SK-N-SH (cell line): ENCODE measurements around the gene ADAMTS6. TPM values are rescaled to one million over a fixed set of nuclear protein-coding genes. Genes with fewer than 3 reads are reported as not detected.

Experiments
- CTCF ChIA-PET: fragments of 300-600, 350-600 bp; formaldehyde crosslinking; extraction: SDS; loops from one replicate; lab custom pipeline; 2021; lab: Yijun Ruan, JAX
- POLR2A ChIA-PET: fragments of 350-600 bp; sonication (Branson Sonifier 250); formaldehyde crosslinking; extraction: SDS; loops from one replicate; lab custom pipeline; 2020; ENCODE audit warnings: antibody characterized with exemption, inconsistent platforms; lab: Yijun Ruan, JAX
- DNase-seq: peaks from one replicate; pipeline ENCODE4 v3.0.0; 2012
- H2AFZ ChIP-seq: fragments of 200-600 bp; sonication (generic); 2 replicates; pipeline ENCODE4 v1.8.1; 2016; ENCODE audit warnings: antibody characterized with exemption, mild to moderate bottlenecking, low read depth
- H3F3A ChIP-seq: fragments of 200-600 bp; sonication (generic); replicated peaks from 2 replicates; pipeline ENCODE3; 2016; ENCODE audit warnings: antibody characterized with exemption, mild to moderate bottlenecking; ENCODE audit not compliant: insufficient read depth
- H3K27ac ChIP-seq, 2 experiments: fragments of 200-500 bp in 1 of 2; fragments of 200-600 bp in 1 of 2; sonication (Bioruptor generic) in 1 of 2; sonication (generic), shearing (Covaris generic) in 1 of 2; 2 replicates each; pipeline versions ENCODE4 v1.5.1 to v1.6.1; 2014 to 2016; ENCODE audit warnings: low read depth in 2 of 2, inconsistent platforms in 1 of 2, low read length in 1 of 2, mild to moderate bottlenecking in 1 of 2, mixed read lengths in 1 of 2
- H3K27me3 ChIP-seq: fragments of 200-600 bp; sonication (generic), shearing (Covaris generic); 2 replicates; pipeline ENCODE4 v1.6.1; 2016; ENCODE audit warnings: mixed run types; ENCODE audit not compliant: insufficient read depth
- H3K36me3 ChIP-seq, 2 experiments: fragments of 200-500 bp in 1 of 2; fragments of 200-600 bp in 1 of 2; sonication (Bioruptor generic) in 1 of 2; sonication (generic) in 1 of 2; replicated peaks in 1 of 2; 2 replicates each; pipeline versions ENCODE3 to v1.5.1; 2014 to 2016; ENCODE audit warnings: low read length in 1 of 2, mild to moderate bottlenecking in 1 of 2; ENCODE audit not compliant: insufficient read depth in 2 of 2, control insufficient read depth in 1 of 2
- H3K4me1 ChIP-seq, 2 experiments: fragments of 200-500 bp in 1 of 2; fragments of 200-600 bp in 1 of 2; sonication (Bioruptor generic) in 1 of 2; sonication (generic), shearing (Covaris generic) in 1 of 2; 2 replicates each; pipeline versions ENCODE4 v1.5.1 to v1.6.1; 2014 to 2016; ENCODE audit warnings: low read depth in 1 of 2, low read length in 1 of 2, mixed run types in 1 of 2; ENCODE audit not compliant: insufficient read depth in 2 of 2, control insufficient read depth in 1 of 2
- H3K4me2 ChIP-seq: fragments of 200-600 bp; sonication (generic), shearing (Covaris generic); 2 replicates; pipeline ENCODE4 v1.6.1; 2017; ENCODE audit warnings: mixed run types
- H3K4me3 ChIP-seq, 2 experiments: fragments of 200-500 bp in 1 of 2; fragments of 200-600 bp in 1 of 2; sonication (Bioruptor generic) in 1 of 2; sonication (generic), shearing (Covaris generic) in 1 of 2; 2 replicates each; pipeline versions ENCODE4 v1.5.1 to v1.8.1; 2014 to 2016; ENCODE audit warnings: low read depth in 2 of 2, inconsistent platforms in 1 of 2, low read length in 1 of 2, mild to moderate bottlenecking in 1 of 2, mixed read lengths in 1 of 2, moderate library complexity in 1 of 2
- H3K79me2 ChIP-seq: fragments of 200-600 bp; sonication (generic); 2 replicates; pipeline ENCODE4 v1.8.1; 2017; ENCODE audit warnings: mild to moderate bottlenecking; ENCODE audit not compliant: insufficient read depth
- H3K9ac ChIP-seq: fragments of 200-600 bp; sonication (generic); 2 replicates; pipeline ENCODE4 v1.6.1; 2017; ENCODE audit warnings: mixed run types
- H3K9me2 ChIP-seq: fragments of 200-600 bp; sonication (generic); 2 replicates; pipeline ENCODE4 v1.6.1; 2017; ENCODE audit warnings: mixed run types
- H3K9me3 ChIP-seq: fragments of 200-600 bp; sonication (generic); 2 replicates; pipeline ENCODE4 v1.6.1; 2017; ENCODE audit warnings: mixed run types, mild to moderate bottlenecking, moderate library complexity
- H4K20me1 ChIP-seq: fragments of 200-600 bp; sonication (generic); 2 replicates; pipeline ENCODE4 v1.6.1; 2017; ENCODE audit warnings: mild to moderate bottlenecking, mixed run types; ENCODE audit not compliant: insufficient read depth
- CHD2 ChIP-seq: fragments of 150-350 bp; IDR thresholded peaks from 2 replicates; pipeline ENCODE4 v1.6.1; 2018; ENCODE audit warnings: low read length; ENCODE audit not compliant: partially characterized antibody
- CTCF ChIP-seq: fragments of 200-600 bp; sonication (generic); IDR thresholded peaks from 2 replicates; pipeline ENCODE4 v1.6.1; 2017; ENCODE audit warnings: antibody characterized with exemption, mild to moderate bottlenecking, moderate library complexity
- ELF1 ChIP-seq: IDR thresholded peaks from 2 replicates; pipeline ENCODE4 v1.4.0; 2012
- EP300 ChIP-seq, 2 experiments: IDR thresholded peaks; 2 replicates each; pipeline versions ENCODE4 v1.4.0 to v1.6.1; 2012; ENCODE audit warnings: borderline replicate concordance in 1 of 2, low read depth in 1 of 2, low read length in 1 of 2
- EZH2phosphoT487 ChIP-seq: fragments of 200-600 bp; sonication (generic); IDR thresholded peaks from 2 replicates; pipeline ENCODE4 v1.6.1; 2017; ENCODE audit warnings: low read depth, mixed run types, mild to moderate bottlenecking, antibody characterized with exemption, moderate library complexity, borderline replicate concordance
- GABPA ChIP-seq: IDR thresholded peaks from 2 replicates; pipeline ENCODE4 v1.4.0; 2012; ENCODE audit warnings: low read depth, mild to moderate bottlenecking
- GATA2 ChIP-seq: sonication (generic); formaldehyde crosslinking; IDR thresholded peaks from 2 replicates; pipeline ENCODE4 v1.5.0; 2020; ENCODE audit warnings: mild to moderate bottlenecking, missing genetic modification reagents
- JUND ChIP-seq: IDR thresholded peaks from 2 replicates; pipeline ENCODE4 v1.4.0; 2012
- MXI1 ChIP-seq: IDR thresholded peaks from 2 replicates; pipeline ENCODE4 v1.6.1; 2012; ENCODE audit warnings: mild to moderate bottlenecking, low read depth, low read length, improper control_type of control experiment
- NFIC ChIP-seq: IDR thresholded peaks from 2 replicates; pipeline ENCODE4 v1.4.0; 2012; ENCODE audit warnings: borderline replicate concordance
- NRF1 ChIP-seq: IDR thresholded peaks from 2 replicates; pipeline ENCODE4 v1.6.1; 2012; ENCODE audit warnings: low read depth, mild to moderate bottlenecking, low read length
- PBX3 ChIP-seq: IDR thresholded peaks from 2 replicates; pipeline ENCODE4; 2012
- POLR2AphosphoS5 ChIP-seq: IDR thresholded peaks from 2 replicates; pipeline ENCODE4 v1.6.1; 2012; ENCODE audit warnings: low read depth, low read length
- RFX5 ChIP-seq: IDR thresholded peaks from 2 replicates; pipeline ENCODE4 v1.6.1; 2012; ENCODE audit warnings: mild to moderate bottlenecking, improper control_type of control experiment, low read length
- TAF1 ChIP-seq: IDR thresholded peaks from 2 replicates; pipeline ENCODE4 v1.6.1; 2012; ENCODE audit warnings: low read depth, mild to moderate bottlenecking, low read length, moderate library complexity, borderline replicate concordance
- YY1 ChIP-seq: IDR thresholded peaks from 2 replicates; pipeline ENCODE4 v1.4.0; 2012; ENCODE audit warnings: low read depth, mild to moderate bottlenecking
- WGBS: methylation state at CpG from one replicate; pipeline ENCODE4 v1.1.6; 2017; ENCODE audit warnings: low lambda C conversion rate; 5-methylcytosine and 5-hydroxymethylcytosine counted together
- polyA plus RNA-seq, 3 experiments: library from polyadenylated mRNA; depleted of rRNA; stranded (reverse); fragments of >200 nt; gene quantifications; 2 replicates each; pipeline ENCODE4 v1.2.3, GENCODE V29; 2012
- TF ChIP-seq, protein P1 (sequence below): fragments of 150-350 bp; IDR thresholded peaks from 2 replicates; pipeline ENCODE4 v1.6.1; 2017; ENCODE audit warnings: antibody characterized with exemption, low read length, low read depth, borderline replicate concordance

Gene ADAMTS6
- polyA plus RNA-seq, 1 of the 3 experiments (the other 2 are of a cell fraction) = 15.0 TPM

DNA sequence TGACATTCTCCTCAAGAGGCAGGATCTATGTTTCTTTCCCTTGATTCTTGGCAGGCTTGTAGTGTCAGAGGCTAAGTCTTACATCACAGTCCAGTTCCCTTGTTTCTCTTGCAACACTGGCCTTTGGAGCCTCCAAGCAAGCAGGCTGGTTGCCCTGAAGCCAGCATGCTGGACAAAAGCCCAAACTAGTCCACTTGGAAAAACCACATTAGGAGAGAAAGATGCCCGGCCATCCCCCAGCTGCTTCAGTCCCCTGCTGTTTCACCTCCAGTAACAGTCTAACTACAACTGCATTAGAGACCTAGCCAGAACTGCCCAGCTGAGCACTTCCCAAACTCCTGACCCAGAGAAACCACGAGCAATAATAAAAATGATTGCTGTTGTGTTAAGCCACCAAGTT, 87.6 kb downstream of the ADAMTS6 start:
- Histone ChIP-seq H3K4me2 (no peak overlapping the region), H3K27me3 (no peaks in the 10 kb centered on the region), H4K20me1 (no peaks in the 10 kb centered on the region), H3K36me3 (peaks cover 0 to 39% of the 10 kb centered on the region in 2 experiments), H3K9me2 (no peaks in the 10 kb centered on the region), H3K4me3 (no peak overlapping the region), H3K79me2 (peaks cover 8% of the 10 kb centered on the region; the same call in 1 of the 2 replicates), H3K4me1 (peaks cover 0 to 10% of the 10 kb centered on the region in 2 experiments; a peak in 2 of 4 replicates), H3F3A (peaks cover 5% of the 10 kb centered on the region), H3K9ac (no peak overlapping the region), H2AFZ (no peak overlapping the region), H3K27ac (no peak overlapping the region), H3K9me3 (no peaks in the 10 kb centered on the region)
- WGBS = 95% methylated on average over 2 of the region's 2 CpGs
- DNase-seq = no peak
- CTCF ChIA-PET = no interaction called here
- no peak for TF ChIP-seq EZH2phosphoT487
- TF ChIP-seq GABPA = no peak
- no peak for TF ChIP-seq NFIC
- no peak for TF ChIP-seq TAF1
- no peak for TF ChIP-seq MXI1
- no peak for TF ChIP-seq CHD2
- no peak for TF ChIP-seq PBX3
- TF ChIP-seq RFX5 = no peak
- no peak for TF ChIP-seq NRF1
- TF ChIP-seq ELF1 = no peak
- no peak for TF ChIP-seq POLR2AphosphoS5
- TF ChIP-seq GATA2 = no peak
- no peak for TF ChIP-seq EP300 (IDR thresholded peaks at IDR 0.05; ENCODE audit: borderline replicate concordance in 1 of 2, low read depth in 1 of 2, low read length in 1 of 2)
- TF ChIP-seq, protein P1, sequence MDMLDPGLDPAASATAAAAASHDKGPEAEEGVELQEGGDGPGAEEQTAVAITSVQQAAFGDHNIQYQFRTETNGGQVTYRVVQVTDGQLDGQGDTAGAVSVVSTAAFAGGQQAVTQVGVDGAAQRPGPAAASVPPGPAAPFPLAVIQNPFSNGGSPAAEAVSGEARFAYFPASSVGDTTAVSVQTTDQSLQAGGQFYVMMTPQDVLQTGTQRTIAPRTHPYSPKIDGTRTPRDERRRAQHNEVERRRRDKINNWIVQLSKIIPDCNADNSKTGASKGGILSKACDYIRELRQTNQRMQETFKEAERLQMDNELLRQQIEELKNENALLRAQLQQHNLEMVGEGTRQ = no peak
- no peak for TF ChIP-seq JUND
- no peak for TF ChIP-seq CTCF
- no peak for TF ChIP-seq YY1
- POLR2A ChIA-PET = no interaction called here
